Upper lobe of left lung (tissue), 4 donors: Measurements from ENCODE around the gene POLG2.

ENCODE experiments used
- CTCF ChIP-seq, 6 experiments: fragments of 450-650 bp in 4 of 6; fragments of 200-600 bp in 2 of 6; sonication (generic) in 2 of 6; IDR thresholded peaks; one replicate each; pipeline ENCODE4 v1.5.1; 2016 to 2019; ENCODE audit warnings: antibody characterized with exemption in 6 of 6
- EP300 ChIP-seq, 4 donors: sonication (generic); formaldehyde crosslinking; IDR thresholded peaks; one replicate each; pipeline ENCODE4 v1.5.1; 2017; ENCODE audit warnings: antibody characterized with exemption in 4 of 4, control low read depth in 2 of 4
- POLR2A ChIP-seq, 4 donors: fragments of 450-650 bp; IDR thresholded peaks; one replicate each; pipeline ENCODE4 v1.5.1; 2016 to 2017; ENCODE audit warnings: antibody characterized with exemption in 4 of 4, mild to moderate bottlenecking in 2 of 4
- POLR2AphosphoS5 ChIP-seq, 2 donors: sonication (generic); formaldehyde crosslinking; IDR thresholded peaks; one replicate each; pipeline ENCODE4 v1.5.1; 2017; ENCODE audit warnings: antibody characterized with exemption in 2 of 2

- TF ChIP-seq POLR2A (IDR thresholded peaks at IDR 0.05) (no peak), POLR2AphosphoS5 (IDR thresholded peaks at IDR 0.05) (no peak), CTCF (IDR thresholded peaks at IDR 0.05) (no peak), EP300 (IDR thresholded peaks at IDR 0.05) (no peak)
Measured at GRCh38 chr17:64529221-64529620, 32.4 kb upstream of the POLG2 start.
